ENCODE measurements around the gene RNF20.

The RNF20 gene

GRCh38 chr9:101533334-101534204, at the start of gene RNF20 (continued):
- TF ChIP-seq ZBTB21 (tag by site-specific recombination; IDR thresholded peaks at IDR 0.05), result no peak
- TF ChIP-seq ZNF280C (tag by site-specific recombination; IDR thresholded peaks at IDR 0.05), result no peak
- TF ChIP-seq KLF7 (tag by site-specific recombination; IDR thresholded peaks at IDR 0.05; ENCODE audit: borderline replicate concordance), result no peak
- TF ChIP-seq INSM2 (tag by site-specific recombination; IDR thresholded peaks at IDR 0.05), result no peak
- TF ChIP-seq ZNF645 (tag by site-specific recombination; IDR thresholded peaks at IDR 0.05), result no peak
- TF ChIP-seq, protein P1, sequence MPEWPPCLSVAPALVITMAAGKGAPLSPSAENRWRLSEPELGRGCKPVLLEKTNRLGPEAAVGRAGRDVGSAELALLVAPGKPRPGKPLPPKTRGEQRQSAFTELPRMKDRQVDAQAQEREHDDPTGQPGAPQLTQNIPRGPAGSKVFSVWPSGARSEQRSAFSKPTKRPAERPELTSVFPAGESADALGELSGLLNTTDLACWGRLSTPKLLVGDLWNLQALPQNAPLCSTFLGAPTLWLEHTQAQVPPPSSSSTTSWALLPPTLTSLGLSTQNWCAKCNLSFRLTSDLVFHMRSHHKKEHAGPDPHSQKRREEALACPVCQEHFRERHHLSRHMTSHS (tag by site-specific recombination; IDR thresholded peaks at IDR 0.05), result no peak
- TF ChIP-seq ZNF404 (tag by site-specific recombination; IDR thresholded peaks at IDR 0.05), result no peak
- 0 out of 2 replicates have a peak, but pooled peaks have one; percentile 2 for TF ChIP-seq ZNF580 (tag by site-specific recombination; IDR thresholded peaks at IDR 0.05)
- no peak for TF ChIP-seq ZNF626 (tag by site-specific recombination; IDR thresholded peaks at IDR 0.05)
- TF ChIP-seq ZFP3 (tag by site-specific recombination; IDR thresholded peaks at IDR 0.05; ENCODE audit: low read depth), result no peak
- TF ChIP-seq, protein P2, sequence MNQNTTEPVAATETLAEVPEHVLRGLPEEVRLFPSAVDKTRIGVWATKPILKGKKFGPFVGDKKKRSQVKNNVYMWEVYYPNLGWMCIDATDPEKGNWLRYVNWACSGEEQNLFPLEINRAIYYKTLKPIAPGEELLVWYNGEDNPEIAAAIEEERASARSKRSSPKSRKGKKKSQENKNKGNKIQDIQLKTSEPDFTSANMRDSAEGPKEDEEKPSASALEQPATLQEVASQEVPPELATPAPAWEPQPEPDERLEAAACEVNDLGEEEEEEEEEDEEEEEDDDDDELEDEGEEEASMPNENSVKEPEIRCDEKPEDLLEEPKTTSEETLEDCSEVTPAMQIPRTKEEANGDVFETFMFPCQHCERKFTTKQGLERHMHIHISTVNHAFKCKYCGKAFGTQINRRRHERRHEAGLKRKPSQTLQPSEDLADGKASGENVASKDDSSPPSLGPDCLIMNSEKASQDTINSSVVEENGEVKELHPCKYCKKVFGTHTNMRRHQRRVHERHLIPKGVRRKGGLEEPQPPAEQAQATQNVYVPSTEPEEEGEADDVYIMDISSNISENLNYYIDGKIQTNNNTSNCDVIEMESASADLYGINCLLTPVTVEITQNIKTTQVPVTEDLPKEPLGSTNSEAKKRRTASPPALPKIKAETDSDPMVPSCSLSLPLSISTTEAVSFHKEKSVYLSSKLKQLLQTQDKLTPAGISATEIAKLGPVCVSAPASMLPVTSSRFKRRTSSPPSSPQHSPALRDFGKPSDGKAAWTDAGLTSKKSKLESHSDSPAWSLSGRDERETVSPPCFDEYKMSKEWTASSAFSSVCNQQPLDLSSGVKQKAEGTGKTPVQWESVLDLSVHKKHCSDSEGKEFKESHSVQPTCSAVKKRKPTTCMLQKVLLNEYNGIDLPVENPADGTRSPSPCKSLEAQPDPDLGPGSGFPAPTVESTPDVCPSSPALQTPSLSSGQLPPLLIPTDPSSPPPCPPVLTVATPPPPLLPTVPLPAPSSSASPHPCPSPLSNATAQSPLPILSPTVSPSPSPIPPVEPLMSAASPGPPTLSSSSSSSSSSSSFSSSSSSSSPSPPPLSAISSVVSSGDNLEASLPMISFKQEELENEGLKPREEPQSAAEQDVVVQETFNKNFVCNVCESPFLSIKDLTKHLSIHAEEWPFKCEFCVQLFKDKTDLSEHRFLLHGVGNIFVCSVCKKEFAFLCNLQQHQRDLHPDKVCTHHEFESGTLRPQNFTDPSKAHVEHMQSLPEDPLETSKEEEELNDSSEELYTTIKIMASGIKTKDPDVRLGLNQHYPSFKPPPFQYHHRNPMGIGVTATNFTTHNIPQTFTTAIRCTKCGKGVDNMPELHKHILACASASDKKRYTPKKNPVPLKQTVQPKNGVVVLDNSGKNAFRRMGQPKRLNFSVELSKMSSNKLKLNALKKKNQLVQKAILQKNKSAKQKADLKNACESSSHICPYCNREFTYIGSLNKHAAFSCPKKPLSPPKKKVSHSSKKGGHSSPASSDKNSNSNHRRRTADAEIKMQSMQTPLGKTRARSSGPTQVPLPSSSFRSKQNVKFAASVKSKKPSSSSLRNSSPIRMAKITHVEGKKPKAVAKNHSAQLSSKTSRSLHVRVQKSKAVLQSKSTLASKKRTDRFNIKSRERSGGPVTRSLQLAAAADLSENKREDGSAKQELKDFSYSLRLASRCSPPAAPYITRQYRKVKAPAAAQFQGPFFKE (tag by site-specific recombination; IDR thresholded peaks at IDR 0.05; ENCODE audit: borderline replicate concordance), result no peak
- no peak for TF ChIP-seq ZFP41 (tag by site-specific recombination; IDR thresholded peaks at IDR 0.05; ENCODE audit: borderline replicate concordance)
- no peak for TF ChIP-seq KLF16 (tag by site-specific recombination; IDR thresholded peaks at IDR 0.05)
- TF ChIP-seq ZNF175 (tag by site-specific recombination; IDR thresholded peaks at IDR 0.05), result no peak
- TF ChIP-seq ZNF121 (tag by site-specific recombination; IDR thresholded peaks at IDR 0.05), result no peak
- TF ChIP-seq, protein P3, sequence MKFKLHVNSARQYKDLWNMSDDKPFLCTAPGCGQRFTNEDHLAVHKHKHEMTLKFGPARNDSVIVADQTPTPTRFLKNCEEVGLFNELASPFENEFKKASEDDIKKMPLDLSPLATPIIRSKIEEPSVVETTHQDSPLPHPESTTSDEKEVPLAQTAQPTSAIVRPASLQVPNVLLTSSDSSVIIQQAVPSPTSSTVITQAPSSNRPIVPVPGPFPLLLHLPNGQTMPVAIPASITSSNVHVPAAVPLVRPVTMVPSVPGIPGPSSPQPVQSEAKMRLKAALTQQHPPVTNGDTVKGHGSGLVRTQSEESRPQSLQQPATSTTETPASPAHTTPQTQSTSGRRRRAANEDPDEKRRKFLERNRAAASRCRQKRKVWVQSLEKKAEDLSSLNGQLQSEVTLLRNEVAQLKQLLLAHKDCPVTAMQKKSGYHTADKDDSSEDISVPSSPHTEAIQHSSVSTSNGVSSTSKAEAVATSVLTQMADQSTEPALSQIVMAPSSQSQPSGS (tag by site-specific recombination; IDR thresholded peaks at IDR 0.05; ENCODE audit: low read depth), result no peak
- TF ChIP-seq ZNF19 (tag by site-specific recombination; IDR thresholded peaks at IDR 0.05; ENCODE audit: low read depth), result no peak
- TF ChIP-seq ZBTB17 (tag by site-specific recombination; IDR thresholded peaks at IDR 0.05), result peak; percentile 65; the same call in 1 of the 2 replicates
- TF ChIP-seq, protein P4, sequence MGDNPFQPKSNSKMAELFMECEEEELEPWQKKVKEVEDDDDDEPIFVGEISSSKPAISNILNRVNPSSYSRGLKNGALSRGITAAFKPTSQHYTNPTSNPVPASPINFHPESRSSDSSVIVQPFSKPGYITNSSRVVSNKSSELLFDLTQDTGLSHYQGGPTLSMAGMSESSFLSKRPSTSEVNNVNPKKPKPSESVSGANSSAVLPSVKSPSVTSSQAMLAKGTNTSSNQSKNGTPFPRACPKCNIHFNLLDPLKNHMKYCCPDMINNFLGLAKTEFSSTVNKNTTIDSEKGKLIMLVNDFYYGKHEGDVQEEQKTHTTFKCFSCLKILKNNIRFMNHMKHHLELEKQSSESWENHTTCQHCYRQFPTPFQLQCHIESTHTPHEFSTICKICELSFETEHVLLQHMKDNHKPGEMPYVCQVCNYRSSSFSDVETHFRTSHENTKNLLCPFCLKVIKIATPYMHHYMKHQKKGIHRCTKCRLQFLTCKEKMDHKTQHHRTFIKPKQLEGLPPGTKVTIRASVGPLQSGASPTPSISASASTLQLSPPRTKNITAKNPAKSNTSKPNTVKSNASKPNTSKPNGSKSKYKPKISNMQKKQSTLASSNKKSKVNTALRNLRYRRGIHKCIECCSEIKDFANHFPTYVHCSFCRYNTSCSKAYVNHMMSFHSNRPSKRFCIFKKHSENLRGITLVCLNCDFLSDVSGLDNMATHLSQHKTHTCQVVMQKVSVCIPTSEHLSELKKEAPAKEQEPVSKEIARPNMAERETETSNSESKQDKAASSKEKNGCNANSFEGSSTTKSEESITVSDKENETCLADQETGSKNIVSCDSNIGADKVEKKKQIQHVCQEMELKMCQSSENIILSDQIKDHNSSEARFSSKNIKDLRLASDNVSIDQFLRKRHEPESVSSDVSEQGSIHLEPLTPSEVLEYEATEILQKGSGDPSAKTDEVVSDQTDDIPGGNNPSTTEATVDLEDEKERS (tag by site-specific recombination; IDR thresholded peaks at IDR 0.05), result no peak
- TF ChIP-seq GFI1B (tag by site-specific recombination; IDR thresholded peaks at IDR 0.05), result peak; percentile 71; the same call in 1 of the 2 replicates

Measured in HEK293 (cell line).